ENCODE measurements around the gene IL1RAP. TPM values are rescaled to one million over a fixed set of nuclear protein-coding genes. Genes with fewer than 3 reads are reported as not detected.

The IL1RAP gene
- total RNA-seq, 1 experiment from 2014 or later: 11.8 TPM

Other genes starting within 250 kb of the IL1RAP start
- 5.3 and 7.3 TPM in 2 replicates for gene CLDN1, start 191.6 kb upstream of the IL1RAP start, total RNA-seq (2014; rRNA removed; shearing (Covaris generic))
- 0.21 and 0.74 TPM in 2 replicates for gene CLDN16, start 125.9 kb upstream of the IL1RAP start, total RNA-seq (2014; rRNA removed; shearing (Covaris generic))
- not detected in 2 replicates for gene TMEM207, start 64.2 kb upstream of the IL1RAP start, total RNA-seq (2014; rRNA removed; shearing (Covaris generic))